GM13977 (cell line): ENCODE results near the gene ZNF99.
"Not testable (repeated sequence)": the region's sequence is repeated elsewhere in the genome, so short reads cannot be mapped to it uniquely, and the experiment has no call there.

ENCODE experiments used
- DNase-seq: peaks from one replicate; pipeline ENCODE4 v3.0.0; 2012; ENCODE audit warnings: low spot score
- in situ Hi-C: fragments of 300-500 bp; cut with MboI; formaldehyde crosslinking; loops from one replicate; pipeline ENCODE4 v1.12.0; 2022; ENCODE audit warnings: low sequenced_read_pairs, low pct_unique_long_range_greater_than_20kb, mixed read lengths, inconsistent platforms; ENCODE audit not compliant: unreplicated experiment
- TF ChIP-seq, protein P1 (sequence below): IDR thresholded peaks from 2 replicates; pipeline ENCODE4 v1.5.1; 2012; ENCODE audit warnings: mild to moderate bottlenecking, control low read depth; ENCODE audit not compliant: insufficient read depth; ENCODE audit errors: extremely low read depth, missing control alignments

ZNF99 gene

DNA sequence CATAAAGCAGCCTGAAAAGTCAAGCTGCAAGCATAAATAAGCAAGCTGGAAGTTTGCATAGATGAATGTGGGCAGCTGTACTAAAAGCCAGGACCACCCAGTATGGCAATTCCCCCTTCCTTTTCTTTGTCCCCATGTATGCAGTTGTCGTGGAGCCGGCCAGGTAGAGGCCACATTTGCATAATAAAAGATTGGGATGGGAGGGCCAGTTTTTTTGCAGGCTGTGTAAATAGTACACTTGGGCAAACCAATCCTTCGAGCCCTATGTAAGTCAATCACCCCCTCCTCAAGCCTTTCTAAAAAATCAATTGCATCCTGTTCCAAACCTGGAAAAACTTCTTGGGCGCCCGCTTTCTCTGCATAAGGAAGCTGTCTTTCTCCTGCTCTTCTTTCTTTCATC is 13.1 kb upstream of the ZNF99 start:
- TF ChIP-seq, protein P1, sequence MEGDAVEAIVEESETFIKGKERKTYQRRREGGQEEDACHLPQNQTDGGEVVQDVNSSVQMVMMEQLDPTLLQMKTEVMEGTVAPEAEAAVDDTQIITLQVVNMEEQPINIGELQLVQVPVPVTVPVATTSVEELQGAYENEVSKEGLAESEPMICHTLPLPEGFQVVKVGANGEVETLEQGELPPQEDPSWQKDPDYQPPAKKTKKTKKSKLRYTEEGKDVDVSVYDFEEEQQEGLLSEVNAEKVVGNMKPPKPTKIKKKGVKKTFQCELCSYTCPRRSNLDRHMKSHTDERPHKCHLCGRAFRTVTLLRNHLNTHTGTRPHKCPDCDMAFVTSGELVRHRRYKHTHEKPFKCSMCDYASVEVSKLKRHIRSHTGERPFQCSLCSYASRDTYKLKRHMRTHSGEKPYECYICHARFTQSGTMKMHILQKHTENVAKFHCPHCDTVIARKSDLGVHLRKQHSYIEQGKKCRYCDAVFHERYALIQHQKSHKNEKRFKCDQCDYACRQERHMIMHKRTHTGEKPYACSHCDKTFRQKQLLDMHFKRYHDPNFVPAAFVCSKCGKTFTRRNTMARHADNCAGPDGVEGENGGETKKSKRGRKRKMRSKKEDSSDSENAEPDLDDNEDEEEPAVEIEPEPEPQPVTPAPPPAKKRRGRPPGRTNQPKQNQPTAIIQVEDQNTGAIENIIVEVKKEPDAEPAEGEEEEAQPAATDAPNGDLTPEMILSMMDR: no peak
- in situ Hi-C loops: no loop called here
- no peak for DNase-seq

DNA sequence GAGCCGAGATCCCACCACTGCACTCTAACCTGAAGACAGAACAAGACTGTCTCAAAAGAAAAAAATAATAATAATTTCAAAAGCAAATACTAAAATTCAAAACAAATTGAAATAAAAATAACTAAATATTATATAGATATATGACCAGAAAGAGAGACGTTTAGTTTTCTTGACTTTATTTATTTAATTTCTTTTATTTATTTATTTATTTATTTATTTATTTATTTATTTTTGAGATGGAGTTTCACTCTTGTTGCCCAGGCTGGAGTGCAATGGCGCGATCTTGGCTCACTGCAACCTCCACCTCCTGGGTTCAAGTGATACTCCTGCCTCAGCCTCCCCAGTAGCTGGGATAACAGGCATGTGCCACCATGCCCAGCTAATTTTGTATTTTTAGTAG is 8.9 kb upstream of the ZNF99 start:
- DNase-seq, in situ Hi-C loops: not testable (repeated sequence)

DNA sequence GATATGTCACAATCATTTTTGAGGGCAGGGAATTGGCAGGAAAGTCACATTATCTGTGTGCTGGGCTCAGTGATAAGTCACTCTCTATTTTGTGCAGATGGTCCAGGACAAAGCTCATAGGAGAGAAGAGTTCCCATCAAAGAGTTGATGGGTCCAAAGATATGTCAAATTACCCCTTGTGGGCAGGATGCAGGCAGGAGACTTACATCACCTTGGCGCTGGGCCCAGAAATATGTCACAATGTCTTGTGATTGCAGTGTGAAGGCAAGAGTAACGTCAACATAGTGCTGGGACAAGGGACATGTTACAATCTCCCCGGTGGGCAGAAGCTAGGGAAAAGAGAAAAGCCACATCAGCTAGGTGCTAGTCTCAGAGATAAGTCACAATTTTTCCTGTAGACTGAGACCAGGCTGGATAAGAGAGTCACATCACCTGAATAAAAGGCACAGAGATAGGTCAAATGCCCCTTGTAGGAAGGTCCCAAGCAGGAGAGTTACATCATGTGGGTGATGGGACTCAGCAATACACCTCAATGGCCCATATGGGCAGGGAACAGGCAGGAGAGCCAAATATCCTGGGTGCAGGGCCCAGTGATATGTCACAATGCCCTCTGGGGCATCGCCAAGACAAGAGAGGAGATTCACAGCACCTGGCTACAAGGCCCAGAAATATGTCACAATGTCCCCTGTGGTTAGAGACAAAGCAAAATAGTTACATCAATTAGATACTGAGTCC is 47.9 kb downstream of the ZNF99 start:
- no peak for DNase-seq
- TF ChIP-seq, protein P1: no peak
- in situ Hi-C loops: no loop called here

DNA sequence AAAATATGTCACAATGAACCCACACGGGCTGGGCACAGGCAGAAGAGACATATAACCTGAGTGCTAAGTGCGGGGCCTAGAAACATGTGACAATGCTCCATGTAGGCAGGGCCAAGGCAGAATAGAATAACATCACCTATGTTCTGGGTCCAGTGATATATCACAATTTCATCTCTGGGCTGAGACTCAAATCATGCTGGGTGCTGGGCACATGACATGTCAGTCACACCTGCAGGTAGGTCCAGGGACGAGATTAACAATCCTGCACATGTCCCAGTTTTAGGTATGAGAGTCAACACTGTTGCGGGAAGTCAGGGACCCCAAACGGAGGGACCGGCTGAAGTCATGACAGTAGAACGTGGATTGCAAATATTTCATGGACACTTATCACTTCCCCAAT is 50.3 kb downstream of the ZNF99 start:
- TF ChIP-seq, protein P1: no peak
- DNase-seq: no peak
- in situ Hi-C loops: no loop called here

DNA sequence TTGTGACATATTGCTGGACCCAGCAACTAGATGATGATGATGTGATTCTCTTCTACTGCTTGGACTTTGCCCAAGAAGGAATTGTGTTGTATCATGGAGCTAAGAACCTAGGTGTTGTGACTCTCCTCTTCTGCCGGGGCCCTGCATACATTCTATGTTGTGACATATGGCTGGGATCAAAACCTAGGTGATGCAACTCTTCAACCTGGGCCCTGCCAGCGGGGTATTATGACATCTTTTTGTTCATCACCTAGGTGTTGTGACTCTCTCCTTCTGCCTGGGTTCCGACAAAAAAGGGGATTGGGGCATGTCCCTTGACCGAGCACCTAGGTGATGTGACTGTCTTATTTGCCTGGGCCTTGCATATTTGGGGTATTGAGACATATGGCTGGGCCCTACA is 55.7 kb downstream of the ZNF99 start:
- DNase-seq, in situ Hi-C loops: not testable (repeated sequence)

DNA sequence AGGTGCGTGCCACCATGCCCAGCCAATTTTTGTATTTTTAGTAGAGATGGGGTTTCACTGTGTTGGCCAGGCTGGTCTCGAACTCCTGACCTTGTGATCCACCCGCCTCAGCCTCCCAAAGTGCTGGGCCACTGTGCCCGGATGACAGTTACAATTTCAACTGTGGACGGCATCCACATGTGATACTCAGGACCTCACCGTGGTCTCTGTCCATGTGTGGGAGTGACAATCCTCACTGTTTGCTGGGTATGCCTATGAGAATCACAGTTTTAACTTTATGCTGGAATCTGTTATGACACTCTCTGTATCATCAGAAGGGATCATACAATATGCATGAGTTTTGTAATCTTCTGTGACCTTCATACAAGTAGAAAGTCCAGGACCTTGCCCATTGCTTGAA is 62.4 kb downstream of the ZNF99 start:
- DNase-seq, in situ Hi-C loops: not testable (repeated sequence)

DNA sequence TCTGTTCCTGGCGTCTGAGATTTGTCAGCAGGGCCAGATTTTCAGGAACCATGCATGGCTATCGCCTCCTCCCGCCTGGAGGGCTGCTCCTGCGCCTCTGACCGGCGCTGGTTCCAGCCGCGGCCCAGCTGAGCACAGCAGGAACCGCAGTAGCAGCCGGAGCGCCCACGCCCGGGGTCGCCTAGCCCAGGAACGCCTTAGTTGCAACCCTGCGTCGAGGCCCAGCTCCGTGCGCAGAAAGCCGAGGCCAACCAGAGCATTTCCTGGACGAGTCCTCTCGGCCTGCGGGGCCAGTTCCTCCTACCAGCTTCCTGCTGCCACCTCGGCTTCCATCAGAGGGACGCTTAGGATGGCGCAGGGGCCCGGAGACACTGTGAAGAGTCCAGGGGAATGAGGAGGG is 75.0 kb downstream of the ZNF99 start:
- in situ Hi-C loops: no loop called here
- no peak for DNase-seq
- TF ChIP-seq, protein P1: no peak

DNA sequence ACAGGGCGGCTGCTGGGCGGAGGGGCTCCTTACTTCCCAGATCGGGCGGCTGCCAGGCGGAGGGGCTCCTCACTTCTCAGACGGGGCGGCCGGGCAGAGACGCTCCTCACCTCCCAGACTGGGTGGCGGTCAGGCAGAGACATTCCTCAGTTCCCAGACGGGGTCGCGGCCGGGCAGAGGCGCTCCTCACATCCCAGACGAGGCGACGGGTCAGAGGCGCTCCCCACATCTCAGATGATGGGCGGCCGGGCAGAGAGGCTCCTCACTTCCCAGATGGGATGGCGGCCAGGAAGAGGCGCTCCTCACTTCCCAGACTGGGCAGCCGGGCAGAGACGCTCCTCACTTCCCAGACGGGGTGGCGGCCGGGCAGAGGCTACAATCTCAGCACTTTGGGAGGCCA is 80.9 kb downstream of the ZNF99 start:
- in situ Hi-C loops, DNase-seq: not testable (repeated sequence)

DNA sequence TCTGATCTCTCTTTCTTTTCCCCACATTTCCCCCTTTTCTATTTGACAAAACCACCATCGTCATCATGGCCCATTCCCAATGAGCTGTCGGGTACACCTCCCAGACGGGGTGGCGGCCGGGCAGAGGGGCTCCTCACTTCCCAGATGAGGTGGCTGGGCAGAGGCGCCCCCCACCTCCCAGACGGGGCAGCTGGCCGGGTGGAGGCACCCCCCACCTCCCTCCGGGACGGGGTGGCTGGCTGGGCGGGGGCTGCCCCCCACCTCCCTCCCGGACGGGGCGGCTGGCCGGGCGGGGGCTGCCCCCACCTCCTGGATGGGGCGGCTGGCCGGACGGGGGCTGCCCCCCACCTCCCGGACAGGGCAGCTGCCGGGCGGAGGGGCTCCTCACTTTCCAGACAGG is 81.3 kb downstream of the ZNF99 start:
- DNase-seq, in situ Hi-C loops: not testable (repeated sequence)
